GM18526 (cell line): ENCODE measurements around the gene PTCH2.

Source experiments
- POLR2A ChIP-seq: IDR thresholded peaks from 3 replicates; pipeline ENCODE4 v1.6.1; 2011; ENCODE audit not compliant: insufficient read length; ENCODE audit errors: extremely low read depth

Gene PTCH2

GRCh38 chr1:44811234-44811633 is 31.8 kb downstream of the PTCH2 start:
- TF ChIP-seq POLR2A: no peak

DNA sequence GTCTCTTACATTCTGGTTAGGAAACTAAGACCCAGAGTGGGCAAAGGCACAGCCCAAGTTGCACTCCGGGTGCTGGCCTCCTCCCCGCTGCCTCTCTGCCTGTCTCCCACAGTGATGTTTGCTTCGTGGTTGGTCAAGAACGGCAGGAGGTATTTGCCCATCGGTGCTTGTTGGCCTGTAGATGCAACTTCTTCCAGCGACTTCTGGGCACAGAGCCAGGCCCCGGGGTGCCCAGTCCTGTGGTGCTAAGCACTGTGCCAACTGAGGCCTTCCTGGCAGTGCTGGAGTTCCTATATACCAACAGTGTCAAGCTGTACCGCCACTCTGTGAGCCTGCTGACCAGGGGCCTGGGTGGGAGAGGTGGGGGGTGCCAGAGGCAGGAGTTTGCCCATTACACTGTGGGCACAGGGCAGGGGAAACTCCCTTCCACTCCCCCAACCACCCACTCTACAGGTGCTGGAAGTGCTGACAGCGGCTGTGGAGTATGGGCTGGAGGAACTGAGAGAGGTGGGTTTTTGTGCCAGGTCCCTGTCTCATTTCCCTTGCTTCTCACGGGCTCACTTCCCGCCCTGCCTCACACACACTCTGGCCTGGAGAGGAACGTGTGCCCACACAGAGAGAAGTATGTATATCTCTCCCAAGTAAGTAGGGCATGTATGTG is 32.8 kb downstream of the PTCH2 start:
- peak; percentile 15 for TF ChIP-seq POLR2A

DNA sequence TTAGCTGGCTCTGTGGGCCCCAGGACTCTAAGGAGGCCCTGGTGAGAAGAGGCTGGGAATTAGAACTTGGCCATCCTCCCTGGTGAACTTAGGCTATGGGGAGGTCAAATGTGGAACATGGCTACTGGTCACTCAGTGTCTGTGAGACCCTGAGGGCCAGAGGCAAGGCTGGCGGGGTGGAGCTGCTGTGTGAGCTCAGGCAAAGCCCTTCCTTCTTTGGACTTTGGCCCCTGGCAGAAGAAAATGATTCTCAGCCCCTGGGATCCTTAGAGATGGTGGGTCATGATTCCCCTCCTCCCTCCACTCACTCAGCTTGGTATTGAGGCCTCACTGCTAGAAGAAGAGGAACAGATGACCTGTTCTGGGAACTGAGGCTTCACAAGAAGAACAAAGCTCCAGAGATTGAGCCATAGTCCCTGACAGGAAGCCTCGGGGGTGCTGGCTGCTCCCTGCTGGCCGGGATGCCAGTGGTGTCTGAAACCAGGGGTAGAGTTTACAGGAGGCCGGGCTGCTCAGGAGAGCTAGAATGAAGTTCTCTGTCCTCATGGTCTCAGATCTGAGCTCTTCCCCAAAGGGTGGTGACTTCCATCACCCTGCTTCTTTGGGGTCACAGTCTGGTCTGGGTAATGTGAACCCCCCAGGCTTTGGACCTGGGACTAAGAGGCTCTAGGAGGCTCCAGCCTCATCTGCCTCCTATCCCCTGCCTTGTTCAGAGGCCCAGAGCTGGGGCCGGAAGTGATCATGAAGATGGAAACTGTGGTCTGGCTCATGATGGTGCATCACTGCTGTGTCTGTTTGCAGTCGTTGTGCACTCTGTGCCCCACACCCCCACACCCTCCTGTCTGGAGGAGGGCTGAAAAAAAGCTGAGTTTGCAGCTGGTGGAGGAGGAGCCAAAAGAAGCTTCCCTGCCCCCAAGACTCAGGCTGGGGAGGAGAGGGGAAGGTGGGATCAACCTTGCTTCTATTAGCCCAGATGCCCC is 33.8 kb downstream of the PTCH2 start:
- TF ChIP-seq POLR2A: peak; percentile 29

- no peak for TF ChIP-seq POLR2A
Measured at GRCh38 chr1:44808063-44808937, 34.8 kb downstream of the PTCH2 start, which contains the start of gene BTBD19. TSS of gene BTBD19 (plus strand) at chr1:44808523. CDS start at chr1:44808821, 298 bp downstream.

- TF ChIP-seq POLR2A: peak; percentile 6
Measured at GRCh38 chr1:44807364-44808062, 35.5 kb downstream of the PTCH2 start.

DNA sequence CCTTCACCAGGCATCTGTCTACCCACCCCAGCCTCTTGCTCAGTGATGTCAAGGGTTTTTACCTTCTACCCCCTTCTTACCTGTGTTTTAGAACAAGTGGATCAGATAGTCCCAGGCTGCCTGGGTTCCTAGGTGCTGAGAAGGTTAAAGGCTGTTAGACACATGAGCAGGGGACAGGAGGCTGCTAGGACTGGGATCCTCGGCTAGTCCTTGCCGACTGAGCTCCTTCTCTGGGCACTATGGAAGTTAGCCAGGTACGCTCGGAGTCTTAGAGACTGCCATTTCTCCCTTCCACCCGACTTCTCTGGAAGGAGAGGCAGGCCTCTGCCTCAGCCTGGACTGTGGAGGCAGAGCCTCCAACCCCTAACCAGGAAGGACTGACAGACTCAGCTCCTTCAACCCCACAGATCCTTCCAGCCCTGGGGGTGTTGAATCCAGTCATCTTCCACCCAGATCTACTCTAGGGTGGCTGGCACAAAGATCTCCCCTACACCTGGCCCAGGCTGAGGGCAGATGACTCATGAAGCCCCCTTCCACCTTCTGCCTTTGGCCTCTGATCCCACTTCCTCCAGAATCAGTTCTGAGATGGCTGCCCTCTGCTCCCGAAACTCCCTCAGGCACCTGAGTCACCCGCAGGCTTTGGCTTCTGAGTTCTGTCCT is 36.2 kb downstream of the PTCH2 start, which contains the start of gene DYNLT4:
DYNLT4 (minus strand) TSS at position 648 of the 660 bp plus-strand sequence. CDS start 683 bp downstream, outside the sequence.
- peak; percentile 2 for TF ChIP-seq POLR2A

GRCh38 chr1:44806025-44806703 is 36.9 kb downstream of the PTCH2 start:
- no peak for TF ChIP-seq POLR2A

- no peak for TF ChIP-seq POLR2A
Measured at GRCh38 chr1:44805311-44806024, 37.6 kb downstream of the PTCH2 start.

DNA sequence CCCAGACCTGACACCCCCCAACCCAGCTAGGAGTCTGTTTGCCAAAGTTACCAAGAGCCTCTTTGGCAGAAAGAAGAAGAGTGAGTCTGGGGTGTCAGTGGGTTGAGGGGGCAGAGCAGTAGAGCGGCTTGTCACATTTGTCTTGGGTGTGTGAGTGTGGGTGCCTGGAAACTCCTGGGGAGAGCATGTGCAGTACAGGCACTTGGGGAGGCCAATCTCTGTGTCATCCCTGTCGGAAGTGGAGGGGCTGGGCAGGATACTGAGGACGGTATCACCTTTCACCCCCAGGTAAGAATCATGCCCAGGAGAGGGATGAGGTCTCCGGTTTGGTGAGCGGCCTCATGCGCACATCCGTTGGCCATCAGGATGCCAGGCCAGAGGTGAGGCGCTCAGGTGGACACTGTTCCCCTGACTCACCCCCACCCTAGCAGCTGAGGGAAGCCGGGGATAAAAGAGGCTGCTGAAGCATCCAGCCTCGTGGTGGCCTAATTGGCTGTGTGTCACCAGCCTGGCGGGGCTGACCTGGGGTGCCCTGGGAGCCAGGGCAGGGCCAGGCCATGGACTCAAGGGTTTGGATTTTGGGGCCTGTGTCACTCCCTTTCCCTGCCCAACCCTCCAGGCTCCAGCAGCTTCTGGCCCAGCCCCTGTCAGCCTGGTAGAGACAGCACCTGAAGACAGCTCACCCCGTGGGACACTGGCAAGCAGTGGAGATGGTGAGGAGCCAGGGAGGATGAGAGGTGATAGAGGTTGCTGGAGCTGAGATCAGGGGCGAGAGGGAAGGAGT is 39.5 kb downstream of the PTCH2 start:
- TF ChIP-seq POLR2A: no peak

- no peak for TF ChIP-seq POLR2A
Measured at GRCh38 chr1:44803062-44803311, 40.1 kb downstream of the PTCH2 start.

- TF ChIP-seq POLR2A: no peak
Measured at GRCh38 chr1:44802306-44803061, 40.6 kb downstream of the PTCH2 start.

- no peak for TF ChIP-seq POLR2A
Measured at GRCh38 chr1:44801491-44802305, 41.4 kb downstream of the PTCH2 start.
